Endothelial cell (in vitro differentiated cells): ENCODE data around the gene CDHR2. TPM values are rescaled to one million over a fixed set of nuclear protein-coding genes. Genes with fewer than 3 reads are reported as not detected.

ENCODE experiments used
- DNase-seq: peaks from one replicate; pipeline ENCODE4 v3.0.0; 2021; ENCODE audit warnings: low spot score
- H3K27ac Mint-ChIP-seq: one replicate; pipeline ENCODE4 v1.8.0; 2021; ENCODE audit warnings: mixed read lengths, inconsistent platforms; ENCODE audit not compliant: unreplicated experiment
- H3K27me3 Mint-ChIP-seq: one replicate; pipeline ENCODE4 v1.8.0; 2021; ENCODE audit warnings: mild to moderate bottlenecking, moderate library complexity, mixed read lengths, inconsistent platforms; ENCODE audit not compliant: unreplicated experiment
- H3K36me3 Mint-ChIP-seq: one replicate; pipeline ENCODE4 v1.8.0; 2021; ENCODE audit warnings: mild to moderate bottlenecking, low read depth, mixed read lengths, inconsistent platforms; ENCODE audit not compliant: unreplicated experiment
- H3K4me1 Mint-ChIP-seq: one replicate; pipeline ENCODE4 v1.8.0; 2021; ENCODE audit warnings: mild to moderate bottlenecking, mixed read lengths, inconsistent platforms; ENCODE audit not compliant: unreplicated experiment
- H3K4me3 Mint-ChIP-seq: one replicate; pipeline ENCODE4 v1.8.0; 2021; ENCODE audit warnings: mild to moderate bottlenecking, mixed read lengths, inconsistent platforms; ENCODE audit not compliant: unreplicated experiment
- H3K9me3 Mint-ChIP-seq: one replicate; pipeline ENCODE4 v1.8.0; 2021; ENCODE audit warnings: mixed read lengths, inconsistent platforms; ENCODE audit not compliant: unreplicated experiment
- CTCF ChIP-seq: fragments of 200-600 bp; sonication (generic); IDR thresholded peaks from one replicate; pipeline ENCODE4 v1.5.0; 2021; ENCODE audit warnings: antibody characterized with exemption; ENCODE audit not compliant: unreplicated experiment
- total RNA-seq: library from RNA; stranded (reverse); fragmentation: NEBNext Ultra II Directional; extraction: Animal tissue kit (Norgen Biotek cat#: 25700); gene quantifications from one replicate; pipeline ENCODE4 v1.2.1, GENCODE V29; 2021; ENCODE audit not compliant: unreplicated experiment

Gene CDHR2
- total RNA-seq, 1 donor from 2014 or later = 0.85 TPM

- H3K4me1 Mint-ChIP-seq = no peaks in the 10 kb centered on the region
- no peak for TF ChIP-seq CTCF
- H3K27me3 Mint-ChIP-seq = peaks cover 20% of the 10 kb centered on the region
- no peaks in the 10 kb centered on the region for H3K9me3 Mint-ChIP-seq
- H3K36me3 Mint-ChIP-seq = no peaks in the 10 kb centered on the region
- no peak overlapping the region for H3K27ac Mint-ChIP-seq
- H3K4me3 Mint-ChIP-seq = no peak overlapping the region
- DNase-seq = no peak
Measured at GRCh38 chr5:176620333-176620981, 71.3 kb downstream of the CDHR2 start.

DNA sequence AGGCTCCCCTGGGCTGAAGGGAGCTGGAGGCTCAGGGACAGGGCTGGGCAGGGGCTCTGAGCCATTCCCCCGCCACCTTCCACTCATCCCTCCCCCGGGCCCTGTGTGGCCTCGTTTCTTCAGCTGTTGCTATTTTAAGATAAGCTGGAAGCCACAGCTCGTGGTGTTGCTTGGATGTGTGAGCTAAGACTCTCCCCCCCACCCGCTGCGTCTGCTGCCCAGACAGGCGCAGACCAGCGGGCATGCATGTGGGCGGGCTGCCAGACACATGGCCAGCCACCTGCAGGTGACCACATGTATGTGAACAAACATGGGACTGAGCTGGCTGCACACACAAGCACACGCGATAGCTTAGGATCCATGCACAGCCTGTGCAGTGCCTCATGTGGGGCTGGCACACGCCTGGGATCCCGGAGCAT is 72.5 kb downstream of the CDHR2 start:
- no peaks in the 10 kb centered on the region for H3K4me1 Mint-ChIP-seq
- H3K36me3 Mint-ChIP-seq = no peaks in the 10 kb centered on the region
- DNase-seq = no peak
- no peak overlapping the region for H3K27ac Mint-ChIP-seq
- no peaks in the 10 kb centered on the region for H3K9me3 Mint-ChIP-seq
- H3K4me3 Mint-ChIP-seq = no peak overlapping the region
- no peak for TF ChIP-seq CTCF
- peaks cover 17% of the 10 kb centered on the region for H3K27me3 Mint-ChIP-seq

DNA sequence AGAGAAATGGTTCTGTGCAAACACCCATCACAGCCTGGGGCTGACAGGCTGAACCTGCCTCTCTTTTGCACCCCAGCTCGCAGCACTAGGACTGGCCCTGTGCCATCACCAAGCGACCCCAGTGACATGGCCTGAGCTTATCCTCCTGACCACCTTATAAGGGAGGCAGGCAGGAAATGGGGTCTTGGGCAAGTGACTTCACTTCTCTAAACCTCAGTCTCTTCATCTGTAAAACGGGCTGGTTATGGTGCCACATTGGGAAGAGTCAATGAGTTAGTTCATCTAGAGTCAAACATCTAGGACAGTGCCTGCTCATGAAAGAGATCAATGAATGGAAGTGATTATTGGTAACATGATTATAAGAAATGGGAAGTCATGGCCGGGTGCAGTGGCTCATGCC is 75.0 kb downstream of the CDHR2 start:
- H3K36me3 Mint-ChIP-seq = no peaks in the 10 kb centered on the region
- no peak for TF ChIP-seq CTCF
- H3K4me1 Mint-ChIP-seq = peaks cover 3% of the 10 kb centered on the region
- no peak overlapping the region for H3K27ac Mint-ChIP-seq
- peaks cover 13% of the 10 kb centered on the region for H3K27me3 Mint-ChIP-seq
- no peak overlapping the region for H3K4me3 Mint-ChIP-seq
- no peaks in the 10 kb centered on the region for H3K9me3 Mint-ChIP-seq
- no peak for DNase-seq

DNA sequence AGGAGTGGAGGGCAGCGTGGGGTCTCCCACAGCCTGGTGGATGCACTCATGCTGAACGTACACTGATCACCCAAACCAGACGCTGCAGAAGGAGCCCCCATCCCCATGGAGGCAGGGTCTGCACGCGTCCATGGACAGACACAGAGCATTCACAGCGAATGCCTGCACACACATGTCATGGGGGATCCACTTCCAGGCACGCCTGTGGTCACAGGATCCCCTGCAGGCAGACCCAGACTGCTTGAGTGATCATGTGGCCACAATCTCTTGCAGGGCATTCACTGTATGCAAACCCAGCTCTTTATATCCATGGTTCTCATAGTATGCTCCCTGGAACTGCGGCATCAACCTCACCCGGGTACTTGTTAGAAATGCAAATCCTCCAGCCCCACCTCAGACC is 75.8 kb downstream of the CDHR2 start:
- peaks cover 14% of the 10 kb centered on the region for H3K27me3 Mint-ChIP-seq
- no peaks in the 10 kb centered on the region for H3K9me3 Mint-ChIP-seq
- no peaks in the 10 kb centered on the region for H3K36me3 Mint-ChIP-seq
- no peak for DNase-seq
- no peak overlapping the region for H3K27ac Mint-ChIP-seq
- TF ChIP-seq CTCF = no peak
- no peak overlapping the region for H3K4me3 Mint-ChIP-seq
- H3K4me1 Mint-ChIP-seq = peaks cover 3% of the 10 kb centered on the region

- no peak for DNase-seq
- H3K4me1 Mint-ChIP-seq = peaks cover 3% of the 10 kb centered on the region
- peaks cover 14% of the 10 kb centered on the region for H3K27me3 Mint-ChIP-seq
- no peak for TF ChIP-seq CTCF
- no peak overlapping the region for H3K27ac Mint-ChIP-seq
- no peak overlapping the region for H3K4me3 Mint-ChIP-seq
- H3K9me3 Mint-ChIP-seq = no peaks in the 10 kb centered on the region
- H3K36me3 Mint-ChIP-seq = no peaks in the 10 kb centered on the region
Measured at GRCh38 chr5:176625512-176625911, 76.4 kb downstream of the CDHR2 start.
